GM18951 (cell line): Measurements from ENCODE around the gene BABAM2.

Experiments used
- POLR2A ChIP-seq: IDR thresholded peaks from 4 replicates; pipeline ENCODE4 v1.6.1; 2011; ENCODE audit warnings: mild to moderate bottlenecking; ENCODE audit not compliant: insufficient read length, insufficient read depth; ENCODE audit errors: extremely low read depth
- in situ Hi-C: fragments of 300-500 bp; cut with MboI; formaldehyde crosslinking; loops from one replicate; pipeline ENCODE4 v1.12.0; 2022; ENCODE audit warnings: low sequenced_read_pairs, mixed read lengths, inconsistent platforms; ENCODE audit not compliant: unreplicated experiment

The BABAM2 gene

DNA sequence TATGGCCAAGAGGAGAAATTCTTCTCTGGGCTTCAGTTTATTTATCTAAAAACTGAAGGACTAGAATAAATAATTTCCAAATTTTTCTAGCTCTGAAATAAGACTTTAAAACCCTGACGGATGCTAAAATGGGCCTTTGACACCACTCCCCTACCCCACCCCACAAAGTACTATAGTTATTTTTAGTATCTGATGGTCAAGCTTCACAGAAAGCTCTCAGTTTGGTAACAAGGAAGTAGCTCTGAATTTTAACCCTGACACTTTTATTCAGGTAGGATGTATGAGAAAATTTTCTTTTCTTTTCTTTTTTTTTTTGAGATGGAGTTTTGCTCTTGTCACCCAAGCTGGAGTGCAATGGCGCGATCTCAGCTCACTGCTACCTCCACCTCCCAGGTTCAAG, 2.7 kb upstream of the BABAM2 start:
- in situ Hi-C loops: no loop called here
- no peak for TF ChIP-seq POLR2A

DNA sequence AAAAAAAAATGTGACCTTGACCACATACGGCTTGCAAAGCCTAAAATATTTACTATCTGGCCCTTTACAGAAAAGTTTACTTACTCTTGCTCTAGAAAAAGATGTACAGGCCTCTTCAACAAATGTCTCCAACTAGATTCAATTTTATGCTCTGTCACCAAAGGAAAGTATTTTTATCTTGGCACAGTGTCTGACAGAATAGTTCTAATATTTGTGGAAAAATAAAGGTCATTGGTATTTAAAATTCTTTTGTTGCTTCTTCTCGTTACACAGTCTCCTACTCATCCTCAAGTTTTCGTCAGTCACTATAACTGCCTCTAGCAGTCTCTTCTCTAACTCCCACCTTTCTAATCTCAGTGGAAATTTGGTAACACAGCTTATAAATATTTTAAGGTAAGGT, 1.7 kb upstream of the BABAM2 start:
- TF ChIP-seq POLR2A: no peak
- in situ Hi-C loops: no loop called here

DNA sequence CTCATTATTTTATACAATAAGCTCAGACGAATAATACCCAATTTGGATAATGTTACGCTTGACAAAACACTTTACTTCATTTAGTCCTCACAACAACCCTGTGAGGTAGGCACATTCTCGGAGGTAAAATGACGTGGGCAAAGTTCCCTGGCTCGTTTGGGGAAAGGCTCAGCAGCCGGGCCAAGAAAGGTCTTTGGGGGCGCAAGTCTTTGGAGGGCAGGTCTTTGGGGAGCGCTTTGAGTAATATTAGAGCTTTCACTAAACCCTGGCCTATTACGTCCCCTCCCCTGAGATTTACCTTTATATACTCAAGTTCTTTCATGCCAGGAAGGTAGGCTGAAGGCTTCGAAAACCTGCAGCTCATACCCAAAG, 769 bp upstream of the BABAM2 start:
- in situ Hi-C loops: no loop called here

DNA sequence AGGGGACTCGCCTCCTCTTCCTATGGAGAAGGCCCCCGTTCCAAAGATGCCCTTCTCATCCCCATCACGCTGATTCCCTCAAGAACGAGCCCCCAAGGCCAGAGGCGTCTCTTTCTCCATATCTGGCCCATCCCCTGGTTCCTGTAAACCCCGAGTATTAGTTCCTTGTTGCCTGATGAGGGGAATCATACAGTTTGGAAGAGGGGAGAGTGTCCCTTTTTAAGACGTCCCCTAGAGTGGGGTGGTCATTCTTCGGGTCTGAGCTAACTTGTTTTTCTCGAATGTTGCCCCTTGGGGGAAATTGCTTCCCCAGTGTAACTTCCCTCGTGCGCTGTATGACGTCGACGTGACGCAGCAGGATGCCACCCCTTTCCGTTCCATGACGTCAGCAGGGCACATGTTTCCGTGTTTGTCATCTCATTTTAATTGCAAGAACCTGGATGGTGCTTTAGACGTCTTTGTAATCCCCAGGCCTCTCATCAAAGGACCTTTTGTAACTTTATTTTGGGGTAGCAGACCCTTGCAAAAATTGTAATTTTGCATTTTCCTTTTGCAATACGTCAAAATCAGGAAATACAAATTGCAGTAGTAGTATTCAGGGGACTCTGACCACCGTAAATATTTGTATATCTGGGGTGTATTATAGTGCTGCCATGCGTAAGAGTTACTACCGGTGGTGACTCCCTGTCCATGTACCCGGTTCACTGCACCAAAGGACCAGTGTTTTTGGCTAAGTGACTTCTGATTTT, 569 bp downstream of the BABAM2 start:
- TF ChIP-seq POLR2A: no peak
- in situ Hi-C loops: no loop called here

More for the DNA sequence above, 769 bp upstream of the BABAM2 start:
- no peak for TF ChIP-seq POLR2A

DNA sequence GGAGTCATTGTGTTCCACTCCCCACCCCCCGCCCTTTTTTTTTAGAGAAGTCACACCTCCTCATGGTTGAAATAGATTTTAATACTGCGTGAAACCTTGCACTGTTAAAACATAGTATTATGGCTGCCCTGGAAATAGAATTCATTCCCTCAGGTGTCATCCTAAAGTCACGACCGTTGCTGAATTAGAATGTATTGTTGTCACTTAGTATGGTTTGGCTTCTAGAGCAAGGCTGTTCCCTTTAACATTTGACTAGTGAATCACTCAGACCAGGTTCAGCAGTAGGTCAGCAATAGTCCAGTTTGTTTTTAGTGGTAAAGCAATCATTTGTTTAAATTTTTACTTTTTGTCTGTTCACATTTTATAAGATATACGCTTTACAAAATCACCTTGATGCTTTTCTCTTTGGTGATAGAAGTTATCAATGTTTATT, 1.2 kb downstream of the BABAM2 start:
- TF ChIP-seq POLR2A: no peak
- in situ Hi-C loops: no loop called here

DNA sequence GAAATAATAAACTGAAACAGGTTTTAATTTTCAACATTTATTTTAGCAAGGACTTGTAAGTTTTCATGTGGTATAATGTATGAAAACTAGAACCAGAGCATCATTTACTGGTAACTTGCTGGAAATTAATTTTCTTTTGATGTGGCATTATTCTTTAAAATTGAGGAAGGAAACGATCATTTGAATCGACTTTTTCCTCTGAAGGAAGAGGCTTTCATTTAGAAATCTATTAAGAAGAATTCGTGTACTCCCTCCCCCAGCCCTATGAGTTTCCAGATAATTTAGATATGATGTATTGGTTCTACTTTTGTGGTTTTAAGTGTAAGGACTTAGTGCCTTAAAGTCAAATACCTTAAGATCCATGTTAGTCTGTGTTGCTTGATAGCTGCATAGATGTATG, 2.5 kb downstream of the BABAM2 start:
- in situ Hi-C loops: no loop called here
- TF ChIP-seq POLR2A: no peak

DNA sequence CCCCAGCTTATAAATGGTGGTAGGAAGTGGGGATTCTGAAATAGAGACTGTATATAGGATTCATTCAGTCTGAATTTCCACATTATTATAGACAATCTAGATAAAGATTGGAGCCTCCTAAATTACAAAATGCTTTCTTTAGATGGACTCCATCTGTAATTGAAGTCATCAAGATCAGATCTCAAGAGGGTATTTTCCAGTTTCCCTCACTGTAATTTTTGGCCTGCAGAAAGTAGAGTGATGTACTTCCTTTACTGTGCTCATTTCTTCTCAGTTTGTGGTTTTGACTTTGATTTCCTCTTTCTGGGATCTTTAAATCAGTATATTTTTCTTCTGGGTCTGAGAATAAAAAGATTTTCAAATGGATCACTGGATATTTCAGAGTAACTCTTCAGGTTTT, 7.2 kb downstream of the BABAM2 start:
- no peak for TF ChIP-seq POLR2A
- in situ Hi-C loops: no loop called here

DNA sequence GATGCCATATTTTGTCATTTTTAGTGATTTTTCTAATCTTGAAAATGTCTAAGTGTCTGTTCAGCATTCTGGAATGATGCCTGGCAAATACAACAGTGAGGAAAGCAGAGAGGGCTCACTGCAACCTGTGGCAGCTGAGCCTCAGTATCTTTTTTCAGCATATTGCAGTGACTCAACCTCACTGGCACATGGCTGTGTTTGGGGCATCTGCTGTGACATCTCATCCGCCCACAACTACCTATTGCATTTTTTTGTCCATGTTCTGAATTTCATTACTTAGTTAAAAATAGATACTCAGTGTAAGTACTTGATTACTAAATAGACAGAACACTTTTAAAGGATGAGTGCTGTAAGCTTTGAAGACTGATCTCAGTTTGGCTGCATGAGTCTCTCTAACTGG, 10.7 kb downstream of the BABAM2 start:
- in situ Hi-C loops: no loop called here
- no peak for TF ChIP-seq POLR2A

DNA sequence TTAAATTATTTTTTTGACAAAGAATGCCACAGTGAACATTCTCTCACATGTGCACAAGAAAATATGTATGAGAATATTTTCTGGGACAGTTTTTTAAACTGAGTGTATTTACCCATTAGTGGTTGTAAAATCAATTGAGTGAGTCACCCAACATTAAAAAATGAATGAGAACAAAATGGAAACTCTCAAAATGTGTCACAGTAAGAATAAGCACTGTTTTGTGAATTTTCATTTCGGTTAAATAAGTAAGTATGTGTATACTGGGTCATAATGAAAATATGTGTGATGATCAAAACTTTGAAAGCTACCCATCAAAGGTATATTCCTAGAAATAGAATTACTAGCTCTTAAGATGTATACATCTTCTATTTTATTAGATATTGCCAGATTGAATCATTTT, 11.6 kb downstream of the BABAM2 start:
- in situ Hi-C loops: no loop called here
- TF ChIP-seq POLR2A: no peak

DNA sequence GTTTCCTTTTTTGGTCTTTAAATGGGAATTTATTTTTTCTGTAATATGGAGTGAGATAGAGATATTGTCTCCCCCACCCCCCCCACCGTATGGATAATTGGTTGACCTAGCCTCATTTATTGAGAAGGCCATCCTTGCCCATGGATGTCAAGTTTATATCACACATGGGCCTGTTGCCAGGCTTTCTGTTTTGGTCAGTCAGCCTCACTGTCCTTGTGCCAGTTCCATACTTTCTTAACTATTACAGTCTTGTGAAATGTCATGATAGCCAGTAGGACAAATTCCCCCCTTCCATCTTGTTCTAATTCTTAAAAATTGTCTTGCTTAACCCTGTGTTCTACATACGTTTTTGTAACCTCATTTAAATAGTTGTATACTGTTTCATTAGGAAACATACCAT, 12.5 kb downstream of the BABAM2 start:
- TF ChIP-seq POLR2A: no peak

DNA sequence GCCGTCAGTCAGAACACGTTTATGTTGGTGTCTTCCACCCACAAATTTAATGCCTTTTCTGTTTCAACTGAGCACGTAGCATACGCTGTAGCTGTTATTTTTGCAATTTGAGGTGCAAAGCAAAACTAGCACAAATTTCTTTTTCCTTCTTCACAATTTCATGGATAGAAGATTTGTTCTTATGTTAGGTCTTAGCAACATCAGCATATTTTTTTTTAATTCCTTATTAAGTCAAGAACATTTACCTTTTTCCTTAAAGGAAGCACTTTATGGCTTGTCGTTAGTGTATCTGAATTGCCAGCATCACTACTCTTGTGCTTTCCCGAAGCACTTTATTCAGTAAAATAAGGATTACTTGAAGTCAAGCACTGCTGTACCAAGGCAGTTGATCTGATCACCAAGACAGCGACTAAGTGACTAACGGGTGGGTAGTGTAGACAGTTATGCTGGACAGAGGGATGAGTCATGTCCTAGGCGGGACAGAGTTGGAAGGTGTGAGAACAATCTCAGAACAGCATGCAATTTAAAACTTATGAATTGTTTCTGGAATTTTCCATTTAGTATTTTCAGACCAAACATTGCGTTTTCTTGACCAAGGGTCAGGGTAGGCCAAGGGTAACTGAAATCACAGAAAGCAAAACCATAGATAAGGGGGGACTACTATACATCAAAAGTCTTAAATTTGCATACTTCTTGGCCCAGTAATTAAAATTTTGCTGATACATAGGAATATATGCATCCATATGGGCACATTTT, 13.3 kb downstream of the BABAM2 start:
- TF ChIP-seq POLR2A: no peak

More for the DNA sequence above, 12.5 kb downstream of the BABAM2 start:
- in situ Hi-C loops: no loop called here

DNA sequence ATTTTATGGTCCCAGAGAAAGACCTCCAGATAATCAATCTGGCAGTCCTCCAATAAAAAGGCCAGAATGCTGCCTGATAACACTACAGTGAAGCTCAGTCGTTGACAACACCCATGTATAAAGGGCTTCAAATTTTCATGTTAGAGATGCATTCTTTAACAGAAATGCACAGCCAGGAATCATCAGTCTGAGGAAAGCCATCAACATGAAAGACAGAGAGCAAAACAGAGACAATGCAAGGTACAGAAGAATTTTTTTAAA, 13.8 kb downstream of the BABAM2 start:
- in situ Hi-C loops: no loop called here
- no peak for TF ChIP-seq POLR2A

More for the DNA sequence above, 13.3 kb downstream of the BABAM2 start:
- in situ Hi-C loops: no loop called here

DNA sequence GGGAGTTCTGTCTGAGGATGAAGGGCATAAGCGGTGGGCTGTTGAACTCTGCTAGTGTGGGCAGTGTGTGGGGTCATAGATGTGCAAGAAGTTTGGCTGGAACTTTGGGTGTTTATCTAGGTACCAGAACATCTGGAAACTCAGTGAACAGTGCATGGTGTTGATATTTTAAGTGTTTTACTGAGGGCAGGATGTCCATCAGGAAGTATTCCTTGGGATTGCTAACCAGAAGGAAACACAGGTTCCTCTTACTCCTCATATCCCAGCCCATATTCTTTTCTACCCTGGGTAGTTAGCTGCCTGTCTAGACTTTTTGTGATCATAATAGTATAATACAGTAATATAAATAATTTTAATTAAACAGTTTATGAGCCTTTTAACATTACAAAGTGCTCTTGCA, 15.5 kb downstream of the BABAM2 start:
- no peak for TF ChIP-seq POLR2A
- in situ Hi-C loops: no loop called here

DNA sequence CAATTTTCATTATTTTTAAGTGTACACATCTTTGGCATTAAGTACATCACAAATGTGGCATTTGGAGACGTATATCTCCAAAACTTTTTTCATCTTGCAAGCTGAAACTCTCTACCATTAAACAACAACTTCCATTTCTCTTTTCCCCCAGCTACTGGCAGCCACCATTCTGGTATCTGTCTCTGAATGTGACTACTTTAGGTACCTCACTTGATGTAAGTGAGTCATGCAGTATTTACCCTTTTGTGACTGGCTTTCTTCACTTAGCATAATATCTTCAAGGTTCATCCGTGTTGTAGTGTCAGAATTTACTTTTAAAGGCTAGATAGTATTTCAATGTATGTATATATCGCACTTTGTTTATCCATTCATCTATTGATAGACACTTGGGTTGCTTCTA, 17.0 kb downstream of the BABAM2 start:
- in situ Hi-C loops: no loop called here

More for the DNA sequence above, 17.0 kb downstream of the BABAM2 start:
- TF ChIP-seq POLR2A: no peak
